ENCODE results near the gene RNF123.

RNF123 gene

GRCh38 chr3:49659756-49660155, 29.6 kb upstream of the RNF123 start:
- DNase-seq, result no peak

- no peak for DNase-seq
Measured at GRCh38 chr3:49661281-49661680, 28.1 kb upstream of the RNF123 start.

GRCh38 chr3:49662021-49662420, 27.3 kb upstream of the RNF123 start:
- no peak for DNase-seq

- no peak for DNase-seq
Measured at GRCh38 chr3:49662720-49663413, 26.5 kb upstream of the RNF123 start.

GRCh38 chr3:49663831-49664230, 25.5 kb upstream of the RNF123 start:
- no peak for DNase-seq

- DNase-seq, result no peak
Measured at GRCh38 chr3:49664300-49664699, 25.1 kb upstream of the RNF123 start.

- no peak for DNase-seq
Measured at GRCh38 chr3:49665822-49666519, 23.4 kb upstream of the RNF123 start.

DNA sequence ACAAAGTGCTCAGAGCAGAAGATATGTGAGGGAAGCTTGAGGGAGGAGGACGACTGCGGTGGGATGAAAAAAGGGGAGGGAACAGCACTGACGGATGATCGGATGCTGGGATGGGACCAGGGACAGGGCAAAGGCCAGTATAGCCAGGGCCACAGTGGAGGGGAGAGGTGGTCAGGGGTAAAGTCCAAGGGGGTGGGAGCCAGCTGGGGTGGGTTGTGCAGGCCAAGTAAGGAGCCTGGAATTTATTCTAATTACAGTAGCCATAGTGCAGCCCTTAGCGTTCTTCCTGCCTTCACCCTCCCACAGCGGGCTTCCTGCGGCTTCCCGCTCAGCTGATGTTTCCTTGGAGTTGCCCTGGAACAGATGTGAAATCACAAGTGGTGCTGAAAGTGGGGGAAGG, 22.8 kb upstream of the RNF123 start:
- no peak for DNase-seq

DNA sequence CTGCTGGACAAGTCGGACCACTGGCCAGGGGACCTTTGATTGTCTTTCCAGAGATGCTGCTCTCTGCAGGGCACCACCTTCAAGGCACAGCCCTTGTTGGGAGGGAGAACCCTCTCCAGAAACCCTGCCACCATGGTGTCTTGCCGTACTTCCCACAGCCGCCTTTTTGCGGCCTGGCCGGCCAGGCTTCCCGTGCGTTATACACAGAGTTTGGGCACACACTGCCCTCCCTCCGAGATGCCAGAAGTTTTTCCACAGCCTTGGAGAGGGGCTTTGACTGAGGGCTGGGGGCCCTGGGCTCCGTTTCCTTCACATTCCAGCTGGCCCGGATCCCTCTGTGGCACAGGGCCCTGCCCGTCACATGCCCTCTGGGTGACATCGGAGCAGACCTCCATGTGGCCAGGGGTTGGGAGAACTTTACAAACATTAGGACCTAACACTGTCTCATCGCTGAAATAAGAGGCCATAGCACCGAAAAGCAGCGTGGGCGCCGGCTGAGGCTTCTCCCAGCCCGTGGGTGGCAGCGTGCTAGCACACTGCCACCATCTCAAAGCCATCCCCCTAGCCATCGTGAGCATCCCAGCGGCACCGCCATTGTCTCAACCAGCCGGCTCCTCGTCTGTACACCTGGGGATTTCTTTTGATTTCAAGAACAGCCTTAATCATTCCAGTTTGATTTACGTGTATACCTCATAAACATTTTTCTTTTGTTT, 21.5 kb upstream of the RNF123 start:
- no peak for DNase-seq

- DNase-seq, result no peak
Measured at GRCh38 chr3:49668414-49668797, 21.0 kb upstream of the RNF123 start.

DNA sequence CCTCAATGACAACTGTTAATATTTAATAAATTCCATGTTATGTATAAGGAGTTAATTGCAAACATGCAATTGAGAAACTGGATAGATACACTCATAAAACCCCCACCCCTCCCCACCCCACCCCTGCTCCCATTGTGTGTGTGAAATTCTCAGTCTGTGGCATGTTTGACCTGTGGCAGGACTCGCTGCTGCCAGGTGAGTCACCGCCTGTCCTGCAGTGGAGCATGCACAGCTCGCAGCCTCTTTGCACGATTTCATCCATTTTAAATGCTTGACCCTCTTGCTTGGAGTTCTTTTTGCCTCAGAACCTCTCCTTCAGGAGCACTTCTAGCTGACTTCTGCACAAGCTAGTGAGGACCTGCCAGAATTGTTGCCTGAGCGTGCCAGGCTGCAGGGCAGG, 20.5 kb upstream of the RNF123 start:
- DNase-seq, result no peak

GRCh38 chr3:49669352-49669751, 20.0 kb upstream of the RNF123 start:
- no peak for DNase-seq

GRCh38 chr3:49670940-49671290, 18.4 kb upstream of the RNF123 start:
- no peak for DNase-seq

DNA sequence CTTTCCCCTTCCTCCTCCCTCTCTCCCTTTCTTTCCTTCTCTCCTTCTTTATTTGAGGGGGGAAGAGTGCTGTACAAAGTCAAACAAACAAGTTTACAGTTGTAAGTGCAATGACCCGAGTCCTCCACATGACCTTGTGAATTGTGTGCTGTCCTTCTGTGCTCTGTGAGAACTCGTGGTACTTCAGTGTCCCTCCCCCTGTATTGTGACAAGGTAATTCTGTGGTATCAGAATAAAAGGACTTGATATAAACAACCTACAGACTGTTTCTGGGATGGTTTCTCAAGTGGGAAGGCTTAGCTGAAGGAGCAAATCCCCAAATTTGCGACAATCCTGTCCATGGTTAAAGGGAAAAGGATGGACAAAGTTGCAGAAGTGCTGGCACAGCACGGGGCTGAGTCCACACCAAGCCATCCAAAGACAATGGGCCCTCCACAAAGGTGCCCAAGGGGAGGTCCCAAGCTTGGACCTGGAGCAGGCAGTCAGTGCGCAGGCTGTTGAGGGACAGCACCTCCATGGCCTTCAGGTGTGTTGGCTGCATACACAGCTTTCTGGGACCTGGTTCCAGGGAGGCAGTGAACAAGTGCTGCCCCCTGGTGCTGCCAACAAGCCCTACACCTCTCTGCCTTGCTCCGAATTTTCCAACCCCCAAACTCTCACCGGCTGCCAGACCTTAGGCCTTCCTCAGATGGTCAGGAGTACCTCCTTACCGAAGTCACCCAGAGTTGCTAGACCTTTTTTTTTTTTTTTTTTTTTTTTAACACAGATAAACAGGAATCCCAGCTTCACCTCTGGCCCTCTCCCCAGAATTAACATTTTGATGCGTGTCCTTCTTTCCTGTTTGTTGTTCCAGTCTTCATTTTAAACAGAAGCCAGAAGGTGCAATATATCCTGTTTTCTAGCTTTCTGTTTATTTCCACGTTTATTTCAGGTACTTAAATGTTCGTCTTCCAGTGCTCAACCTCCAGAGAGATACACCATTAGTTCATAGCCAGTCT, 17.8 kb upstream of the RNF123 start:
- DNase-seq, result no peak

DNA sequence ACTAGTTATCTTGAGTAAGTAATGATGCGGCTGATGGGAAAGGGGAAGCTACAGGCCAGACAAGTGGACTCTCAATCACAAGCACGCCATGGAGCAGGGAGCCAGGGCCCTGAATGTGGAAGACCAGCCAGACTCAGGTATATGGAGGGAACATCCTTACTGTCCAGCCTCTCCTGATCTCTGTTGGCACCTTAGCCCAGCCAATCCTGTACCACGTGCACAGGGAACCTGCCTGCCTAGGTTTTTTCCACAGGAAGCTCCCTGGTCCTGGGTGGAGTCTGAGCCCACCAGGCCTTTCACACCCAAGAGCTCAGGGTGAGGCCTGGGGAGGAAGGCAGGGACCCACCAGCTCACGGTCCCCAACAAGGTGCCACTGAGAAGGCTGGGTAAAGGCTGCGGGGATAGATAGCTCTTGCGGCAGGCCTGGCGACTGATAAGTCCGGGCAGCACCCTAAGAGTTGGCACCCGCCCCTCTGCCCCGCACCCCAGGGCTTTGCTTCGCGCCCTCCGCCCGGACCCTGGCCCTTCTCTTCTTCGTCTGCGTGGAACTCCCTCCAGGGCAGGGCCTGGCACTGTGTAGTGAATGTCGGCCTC, 16.1 kb upstream of the RNF123 start:
- DNase-seq, result no peak

DNA sequence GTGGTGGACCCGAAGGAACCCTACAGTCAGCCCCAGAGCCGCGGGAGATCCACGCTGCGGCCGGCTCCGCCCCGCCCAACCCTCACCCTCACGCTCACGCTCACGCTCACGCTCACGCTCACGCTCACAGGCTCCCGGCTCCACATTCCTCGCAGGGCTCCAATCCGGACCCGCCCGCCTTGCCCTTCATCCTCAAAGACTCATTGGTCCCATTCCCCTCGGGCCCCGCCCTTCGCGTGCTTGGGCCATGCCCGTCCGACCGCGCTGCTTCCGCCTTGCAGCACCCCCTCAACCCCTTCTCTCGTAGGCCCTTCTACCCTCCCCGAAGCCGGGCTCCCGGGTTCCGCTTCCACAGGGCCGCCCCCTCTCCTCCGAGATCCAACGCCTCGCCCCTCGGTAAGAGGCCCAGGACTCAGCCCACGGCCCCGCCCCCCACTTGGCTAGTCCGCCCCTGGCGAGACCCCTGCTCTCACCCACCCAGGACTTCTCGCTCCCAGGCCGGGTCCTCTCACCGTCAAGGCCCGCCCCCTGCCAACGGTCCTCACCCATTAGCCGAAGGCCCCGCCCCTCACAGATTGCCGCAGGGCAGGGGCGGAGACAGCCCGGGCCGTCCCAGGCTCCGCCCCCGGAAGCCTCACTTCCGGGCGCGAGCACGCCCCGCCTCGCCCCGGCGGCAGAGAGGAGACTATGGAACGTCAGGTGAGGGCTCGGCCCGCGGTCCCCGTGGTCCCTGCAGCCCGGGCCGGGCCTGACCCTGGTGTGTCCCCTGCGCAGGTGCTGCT, 15.5 kb upstream of the RNF123 start, which contains the start of gene APEH:
Gene APEH, plus strand, starts transcription at position 637 of the 782 bp plus-strand sequence. Its CDS starts 51 bp downstream, at position 688.
- DNase-seq, result no peak

- no peak for DNase-seq
Measured at GRCh38 chr3:49674497-49674983, 14.8 kb upstream of the RNF123 start.

GRCh38 chr3:49675912-49676311, 13.4 kb upstream of the RNF123 start:
- no peak for DNase-seq

- no peak for DNase-seq
Measured at GRCh38 chr3:49680493-49681231, 8.7 kb upstream of the RNF123 start.

DNA sequence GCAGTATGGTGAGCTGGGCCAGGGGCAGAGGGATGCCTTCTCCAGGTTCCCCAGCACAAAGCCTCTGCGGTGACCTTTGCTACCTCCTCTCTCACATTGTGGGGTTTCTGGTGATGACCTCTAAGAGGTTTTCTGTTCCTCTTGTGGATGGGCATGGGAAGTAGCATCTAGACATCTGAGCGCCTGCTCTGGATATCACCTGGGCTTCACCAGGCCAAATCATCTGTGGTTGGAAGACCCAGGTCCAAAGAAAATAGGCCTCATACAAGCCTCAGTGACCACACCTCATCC, 8.2 kb upstream of the RNF123 start:
- DNase-seq, result no peak

GRCh38 chr3:49681543-49681942, 7.8 kb upstream of the RNF123 start:
- no peak for DNase-seq
